Liver (tissue), 9 donors: Measurements from ENCODE around the gene ZNF467. TPM values are rescaled to one million over a fixed set of nuclear protein-coding genes. Genes with fewer than 3 reads are reported as not detected.

Experiments
- DNase-seq: peaks from one replicate; pipeline ENCODE4 v3.0.0-alpha.2; 2017; ENCODE audit warnings: low spot score
- H3K27ac ChIP-seq, 2 donors: one replicate each; pipeline ENCODE4 v1.7.0; 2013; ENCODE audit warnings: inconsistent platforms in 2 of 2, low read length in 2 of 2, control low read depth in 1 of 2, low read depth in 1 of 2, mild to moderate bottlenecking in 1 of 2
- H3K27me3 ChIP-seq, 4 donors: one replicate each; pipeline versions ENCODE4 v1.6.1 to v1.7.0; 2013; ENCODE audit warnings: low read length in 3 of 4, inconsistent platforms in 1 of 4, mild to moderate bottlenecking in 1 of 4, moderate library complexity in 1 of 4; ENCODE audit not compliant: control insufficient read depth in 4 of 4, insufficient read depth in 4 of 4
- H3K36me3 ChIP-seq, 4 donors: one replicate each; pipeline versions ENCODE4 v1.6.1 to v1.7.0; 2013; ENCODE audit warnings: low read length in 3 of 4, mild to moderate bottlenecking in 3 of 4, low read depth in 1 of 4, moderate library complexity in 1 of 4; ENCODE audit not compliant: control insufficient read depth in 4 of 4, insufficient read depth in 3 of 4
- H3K4me1 ChIP-seq, 4 donors: one replicate each; pipeline versions ENCODE4 v1.6.1 to v1.7.0; 2013; ENCODE audit warnings: low read length in 3 of 4, mild to moderate bottlenecking in 3 of 4, moderate library complexity in 1 of 4; ENCODE audit not compliant: control insufficient read depth in 4 of 4, insufficient read depth in 4 of 4
- H3K4me3 ChIP-seq, 3 donors: one replicate each; pipeline versions ENCODE4 v1.6.1 to v1.7.0; 2013; ENCODE audit warnings: low read length in 3 of 3, control low read depth in 1 of 3, low read depth in 1 of 3, mild to moderate bottlenecking in 1 of 3
- H3K9ac ChIP-seq, 2 donors: one replicate each; pipeline ENCODE4 v1.7.0; 2013; ENCODE audit warnings: low read length in 2 of 2, mild to moderate bottlenecking in 2 of 2, moderate library complexity in 2 of 2, control low read depth in 1 of 2, low read depth in 1 of 2
- H3K9me3 ChIP-seq, 4 donors: one replicate each; pipeline versions ENCODE4 v1.6.1 to v1.7.0; 2013; ENCODE audit warnings: low read length in 3 of 4; ENCODE audit not compliant: control insufficient read depth in 4 of 4
- ATF3 ChIP-seq: IDR thresholded peaks from 2 replicates; pipeline ENCODE4 v1.6.1; 2016; ENCODE audit warnings: antibody characterized with exemption
- CTCF ChIP-seq: fragments of 150-350 bp; IDR thresholded peaks from 2 replicates; pipeline ENCODE4 v1.5.1; 2017; ENCODE audit warnings: improper control_type of control experiment, low read depth, low read length; ENCODE audit not compliant: missing input control
- EGR1 ChIP-seq, 2 donors: IDR thresholded peaks; 2 replicates each; pipeline ENCODE4 v1.6.1; 2016 to 2018; ENCODE audit warnings: antibody characterized with exemption in 2 of 2, low read depth in 2 of 2
- FOXA1 ChIP-seq: IDR thresholded peaks from 2 replicates; pipeline ENCODE4 v1.6.1; 2016; ENCODE audit warnings: antibody characterized with exemption
- FOXA2 ChIP-seq: IDR thresholded peaks from 2 replicates; pipeline ENCODE4 v1.6.1; 2016; ENCODE audit warnings: antibody characterized with exemption
- GABPA ChIP-seq, 2 donors: IDR thresholded peaks in 1 of 2; conservative IDR thresholded peaks in 1 of 2; 2 replicates each; pipeline ENCODE4 v1.6.1; 2016; ENCODE audit warnings: antibody characterized with exemption in 2 of 2, mild to moderate bottlenecking in 1 of 2, moderate library complexity in 1 of 2
- HNF4A ChIP-seq, 2 donors: conservative IDR thresholded peaks; 2 replicates each; pipeline ENCODE4 v1.6.1; 2016; ENCODE audit warnings: antibody characterized with exemption in 2 of 2, mild to moderate bottlenecking in 2 of 2
- HNF4G ChIP-seq: IDR thresholded peaks from 2 replicates; pipeline ENCODE4 v1.6.1; 2016; ENCODE audit warnings: antibody characterized with exemption
- JUND ChIP-seq, 2 donors: IDR thresholded peaks; 2 replicates each; pipeline ENCODE4 v1.6.1; 2016; ENCODE audit warnings: antibody characterized with exemption in 2 of 2
- MAX ChIP-seq: IDR thresholded peaks from 2 replicates; pipeline ENCODE4 v1.6.1; 2016; ENCODE audit warnings: antibody characterized with exemption
- NR2F2 ChIP-seq: IDR thresholded peaks from 2 replicates; pipeline ENCODE4 v1.6.1; 2016; ENCODE audit warnings: antibody characterized with exemption
- REST ChIP-seq: IDR thresholded peaks from 2 replicates; pipeline ENCODE4 v1.6.1; 2016; ENCODE audit warnings: antibody characterized with exemption, mild to moderate bottlenecking
- SP1 ChIP-seq: IDR thresholded peaks from 2 replicates; pipeline ENCODE4 v1.6.1; 2018; ENCODE audit warnings: antibody characterized with exemption, mild to moderate bottlenecking
- TAF1 ChIP-seq: conservative IDR thresholded peaks from 2 replicates; pipeline ENCODE4 v1.6.1; 2016; ENCODE audit warnings: antibody characterized with exemption, mild to moderate bottlenecking
- YY1 ChIP-seq: IDR thresholded peaks from 2 replicates; pipeline ENCODE4 v1.6.1; 2016; ENCODE audit warnings: antibody characterized with exemption, mild to moderate bottlenecking
- WGBS: extraction: QIAGEN DNeasy Blood & Tissue Kit; methylation state at CpG from one replicate; pipeline ENCODE4 v1.1.7; 2013; 5-methylcytosine and 5-hydroxymethylcytosine counted together
- polyA plus RNA-seq, 2 donors: library from polyadenylated mRNA; stranded (reverse) in 1 of 2; unstranded in 1 of 2; fragments of 200-250 nt in 1 of 2; fragments of >200 nt in 1 of 2; fragmentation: Nextera tagmentation in 1 of 2; extraction: Ambion mirVana in 1 of 2; gene quantifications; one replicate each; pipeline versions ENCODE4 v1.2.1 to v1.2.3, GENCODE V29; 2013 to 2015
- total RNA-seq, 2 donors: library from RNA; depleted of rRNA; stranded (reverse); fragments of >200 nt; gene quantifications; one replicate each; pipeline ENCODE4 v1.2.3, GENCODE V29; 2014
- donor health status: healthy.
- donor health status: healthy.
- donor health status: healthy.
- donor health status: healthy.
- donor health status: healthy.

ZNF467 gene
- total and polyA plus RNA-seq, 4 donors: 2.8 to 4.0 (median 3.7) TPM

GRCh38 chr7:149780056-149780455, 6.7 kb upstream of the ZNF467 start:
- H3K27me3 ChIP-seq: no peaks in the 10 kb centered on the region
- 96% methylated on average over 17 of the region's 17 CpGs for WGBS
- H3K9me3 ChIP-seq: no peaks in the 10 kb centered on the region
- DNase-seq: no peak
- no peak overlapping the region for H3K27ac ChIP-seq
- no peaks in the 10 kb centered on the region for H3K36me3 ChIP-seq
- no peak overlapping the region for H3K9ac ChIP-seq
- no peak overlapping the region for H3K4me3 ChIP-seq
- TF ChIP-seq EGR1 (IDR thresholded peaks at IDR 0.05; ENCODE audit: low read depth in 2 of 2): no peak
- no peak for TF ChIP-seq FOXA1
- TF ChIP-seq GABPA (IDR thresholded peaks at IDR 0.05 in 1 of 2, conservative IDR thresholded peaks at IDR 0.05 in 1 of 2): no peak
- no peak for TF ChIP-seq HNF4G
- TF ChIP-seq MAX: no peak
- no peak for TF ChIP-seq ATF3
- TF ChIP-seq JUND (IDR thresholded peaks at IDR 0.05): no peak
- H3K4me1 ChIP-seq: peaks cover 0 to 4% (median under 1%) of the 10 kb centered on the region in 4 donors

- 93% methylated on average over 4 of the region's 4 CpGs for WGBS
- H3K9ac ChIP-seq: no peak overlapping the region
- H3K4me3 ChIP-seq: no peak overlapping the region
- H3K27ac ChIP-seq: no peak overlapping the region
- H3K27me3 ChIP-seq: no peaks in the 10 kb centered on the region
- no peaks in the 10 kb centered on the region for H3K9me3 ChIP-seq
- no peak for DNase-seq
- TF ChIP-seq ATF3 (no peak), REST (no peak), YY1 (no peak), EGR1 (IDR thresholded peaks at IDR 0.05; ENCODE audit: low read depth in 2 of 2) (no peak), SP1 (no peak), GABPA (IDR thresholded peaks at IDR 0.05 in 1 of 2, conservative IDR thresholded peaks at IDR 0.05 in 1 of 2) (no peak), FOXA2 (no peak), HNF4A (conservative IDR thresholded peaks at IDR 0.05) (no peak), FOXA1 (no peak), CTCF (no peak), TAF1 (no peak), NR2F2 (no peak)
- peaks cover 0 to 6% (median 2%) of the 10 kb centered on the region in 4 donors for H3K4me1 ChIP-seq
- H3K36me3 ChIP-seq: no peaks in the 10 kb centered on the region
These were observed 6.1 kb upstream of the ZNF467 start for GRCh38 chr7:149779502-149779805.
